Activated gamma-delta T cell treated with Interleukin-2 at 50 U/mL for 16 hours (primary cell): Measurements from ENCODE around the gene MAB21L3.
A peak's percentile ranks its signal among the peaks of the same experiment; 100 is the strongest.
"Not testable (repeated sequence)": the region's sequence is repeated elsewhere in the genome, so short reads cannot be mapped to it uniquely, and the experiment has no call there.

ENCODE experiments used
- DNase-seq: peaks from one replicate; pipeline ENCODE4 v3.0.0-alpha.2; 2020

MAB21L3 gene

GRCh38 chr1:116139592-116140134 is 28.5 kb downstream of the MAB21L3 start:
- DNase-seq, result no peak

DNA sequence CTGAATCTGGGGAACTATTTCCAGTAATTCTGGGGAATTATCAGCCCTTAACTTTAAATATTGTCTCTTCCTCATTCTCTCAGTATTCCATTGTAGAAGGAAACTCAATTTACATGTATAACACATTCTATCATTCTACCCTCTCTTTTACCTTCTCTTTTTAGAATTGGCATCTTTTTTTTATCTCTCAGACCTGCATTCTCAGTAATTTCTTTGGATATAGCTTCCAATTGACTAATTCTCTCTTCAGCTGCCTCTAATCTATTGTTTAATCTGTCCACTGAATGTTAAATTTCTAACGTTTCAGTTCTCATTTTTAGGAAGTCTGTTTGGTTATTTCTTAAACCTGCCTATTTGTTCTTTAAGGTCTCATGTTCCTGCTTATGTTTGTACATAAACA is 33.0 kb downstream of the MAB21L3 start:
- DNase-seq, result no peak

DNA sequence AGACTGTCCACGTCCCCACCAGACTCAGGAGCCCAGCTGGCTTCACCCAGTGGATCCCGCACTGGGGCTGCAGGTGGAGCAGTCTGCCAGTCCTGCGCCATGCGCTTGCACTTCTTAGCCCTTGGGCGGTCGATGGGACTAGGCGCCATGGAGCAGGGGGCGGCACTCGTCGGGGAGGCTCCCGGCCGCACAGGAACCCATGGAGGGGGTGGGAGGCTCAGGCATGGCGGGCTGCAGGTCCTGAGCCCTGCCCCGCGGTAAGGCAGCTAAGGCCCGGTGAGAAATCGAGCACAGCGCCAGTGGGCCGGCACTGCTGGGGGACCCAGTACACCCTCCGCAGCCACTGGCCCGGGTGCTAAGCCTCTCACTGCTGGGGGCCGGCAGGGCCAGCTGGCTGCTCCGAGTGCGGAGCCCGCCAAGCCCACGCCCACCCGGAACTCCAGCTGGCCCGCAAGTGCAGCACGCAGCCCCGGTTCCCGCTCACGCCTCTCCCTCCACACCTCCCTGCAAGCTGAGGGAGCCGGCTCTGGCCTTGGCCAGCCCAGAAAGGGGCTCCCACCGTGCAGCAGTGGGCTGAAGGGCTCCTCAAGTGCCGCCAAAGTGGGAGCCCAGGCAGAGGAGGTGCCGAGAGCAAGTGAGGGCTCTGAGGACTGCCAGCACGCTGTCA is 35.4 kb downstream of the MAB21L3 start:
- DNase-seq, result not testable (repeated sequence)

DNA sequence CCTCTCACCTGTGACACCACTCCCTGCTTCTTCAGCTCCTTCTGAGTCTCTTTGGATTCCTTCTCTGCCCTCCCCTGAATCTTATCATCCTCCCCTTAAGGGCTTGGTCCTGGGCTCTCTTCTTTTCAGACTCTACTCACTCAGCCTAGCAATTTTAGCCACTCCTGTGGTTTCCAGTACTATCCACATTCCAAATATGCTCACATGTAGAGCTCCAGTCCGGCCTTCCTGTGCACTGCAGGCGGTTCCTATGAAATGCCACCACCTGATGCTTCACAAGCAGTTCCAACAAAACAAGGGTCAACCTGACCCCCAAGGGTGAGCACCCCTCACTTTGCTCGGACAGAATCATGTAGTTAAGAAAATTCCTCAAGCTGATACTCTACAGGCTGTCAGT is 35.9 kb downstream of the MAB21L3 start:
- DNase-seq, result no peak

DNA sequence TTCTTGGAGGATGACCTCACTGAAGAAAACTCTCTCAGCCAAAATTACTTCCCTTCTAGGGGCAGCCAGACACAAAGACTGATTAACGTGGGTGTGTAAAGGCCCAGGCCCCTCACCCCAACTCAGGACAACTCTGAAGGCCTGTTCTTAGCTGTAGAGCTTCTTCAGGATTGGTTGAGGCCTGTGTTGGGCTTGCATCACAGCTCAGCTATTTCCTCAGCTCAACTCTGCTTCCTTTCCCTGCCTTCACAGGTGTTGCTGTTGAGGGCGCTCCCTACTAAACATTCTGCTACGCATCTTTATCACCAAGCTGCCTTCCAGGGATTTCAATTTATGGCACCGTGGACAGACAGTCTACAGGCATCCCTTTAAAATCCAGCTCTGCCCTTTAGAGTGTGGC is 36.8 kb downstream of the MAB21L3 start:
- DNase-seq, result no peak

- no peak for DNase-seq
Observed at GRCh38 chr1:116148967-116149366, 37.8 kb downstream of the MAB21L3 start.

GRCh38 chr1:116150368-116150767 is 39.2 kb downstream of the MAB21L3 start:
- no peak for DNase-seq

GRCh38 chr1:116151739-116152576 is 40.8 kb downstream of the MAB21L3 start:
- peak; percentile 62 for DNase-seq

DNA sequence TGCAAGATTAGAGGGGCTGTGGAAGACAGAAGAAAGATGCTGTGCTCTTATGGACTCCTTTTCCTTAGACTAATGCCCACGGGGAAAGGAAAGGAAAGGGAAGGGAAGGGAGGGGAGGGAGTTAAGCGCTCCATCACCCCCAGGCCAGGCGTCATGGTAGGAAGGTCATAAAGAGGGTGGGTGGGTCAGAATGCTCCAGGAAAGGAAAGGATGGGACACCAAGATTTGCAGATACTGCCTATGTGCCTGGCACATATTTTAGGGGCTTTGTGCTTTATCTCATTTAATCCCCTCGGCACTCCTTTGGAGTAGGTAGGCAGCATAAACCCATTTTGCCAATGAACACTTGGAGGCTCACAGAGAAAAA is 41.4 kb downstream of the MAB21L3 start:
- DNase-seq, result no peak

DNA sequence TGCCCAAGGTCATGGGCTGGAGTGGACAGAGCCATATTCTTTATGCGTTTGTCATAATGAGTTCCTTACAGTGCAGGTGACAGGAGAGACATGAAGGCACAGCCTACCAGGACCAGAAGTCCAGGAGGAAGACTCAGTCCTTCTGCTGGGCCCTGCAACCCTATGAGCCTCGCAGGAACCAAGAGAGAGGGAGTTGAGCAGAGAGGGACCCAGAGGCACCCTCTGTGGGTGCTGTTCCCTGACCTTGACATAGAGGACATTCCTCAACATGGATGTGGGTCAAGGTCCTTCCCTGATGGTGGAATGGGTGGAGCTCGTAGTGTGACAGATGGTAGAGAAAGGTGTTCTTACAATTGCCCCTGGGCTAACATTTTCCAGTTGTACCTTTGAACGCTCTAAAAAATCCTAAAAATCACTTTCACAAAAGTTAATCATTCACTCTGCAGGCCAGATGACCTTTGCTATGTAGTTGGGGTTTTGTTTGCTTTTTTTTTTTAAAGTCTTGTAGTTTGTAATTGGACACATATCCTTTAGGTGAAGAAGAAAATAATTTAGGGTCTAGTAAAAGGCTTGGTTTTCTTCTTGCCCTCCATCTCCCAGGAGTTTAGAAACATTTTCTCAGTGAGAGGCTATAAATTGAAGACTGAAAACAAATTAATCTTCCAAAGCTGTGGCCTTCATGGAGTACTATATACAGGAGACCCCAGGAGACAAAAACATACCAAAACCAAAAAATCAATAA is 41.9 kb downstream of the MAB21L3 start:
- no peak for DNase-seq

DNA sequence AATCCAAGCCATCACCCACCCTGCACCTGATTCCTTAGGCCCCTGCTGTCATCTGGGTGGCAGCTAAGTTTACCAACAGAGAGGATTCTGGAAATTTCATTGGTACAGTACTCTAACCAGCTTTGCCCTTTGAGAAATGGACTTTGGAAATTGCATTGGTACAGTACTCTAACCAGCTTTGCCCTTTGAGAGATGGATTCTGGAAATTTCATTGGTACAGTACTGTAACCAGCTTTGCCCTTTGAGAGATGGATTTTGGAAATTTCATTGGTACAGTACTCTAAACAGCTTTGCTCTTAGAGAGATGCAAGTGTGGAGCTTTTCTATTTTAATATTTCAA is 42.5 kb downstream of the MAB21L3 start:
- DNase-seq, result no peak

- no peak for DNase-seq
Observed at GRCh38 chr1:116154536-116154935, 43.3 kb downstream of the MAB21L3 start.

DNA sequence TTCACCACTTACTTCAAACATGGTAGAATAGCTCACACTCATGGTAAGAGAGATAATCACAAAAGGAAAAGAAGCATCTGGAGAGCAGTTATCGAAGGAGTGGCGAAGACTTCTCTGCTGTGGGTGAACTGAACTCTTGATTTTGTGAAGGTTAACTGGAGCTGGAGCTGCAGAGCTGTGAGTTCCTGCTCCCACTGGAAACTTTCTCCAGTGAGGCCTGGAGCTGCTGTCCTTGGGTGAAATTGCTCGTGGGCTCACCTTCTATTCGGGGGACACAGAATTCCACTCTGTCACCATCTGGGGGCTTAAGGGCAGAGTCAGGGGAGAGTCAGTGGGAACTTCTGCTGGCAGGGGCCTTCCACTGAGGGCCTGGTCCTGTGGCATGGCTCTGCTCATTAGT is 45.9 kb downstream of the MAB21L3 start:
- DNase-seq, result no peak

- no peak for DNase-seq
Observed at GRCh38 chr1:116159177-116159576, 48.0 kb downstream of the MAB21L3 start.

DNA sequence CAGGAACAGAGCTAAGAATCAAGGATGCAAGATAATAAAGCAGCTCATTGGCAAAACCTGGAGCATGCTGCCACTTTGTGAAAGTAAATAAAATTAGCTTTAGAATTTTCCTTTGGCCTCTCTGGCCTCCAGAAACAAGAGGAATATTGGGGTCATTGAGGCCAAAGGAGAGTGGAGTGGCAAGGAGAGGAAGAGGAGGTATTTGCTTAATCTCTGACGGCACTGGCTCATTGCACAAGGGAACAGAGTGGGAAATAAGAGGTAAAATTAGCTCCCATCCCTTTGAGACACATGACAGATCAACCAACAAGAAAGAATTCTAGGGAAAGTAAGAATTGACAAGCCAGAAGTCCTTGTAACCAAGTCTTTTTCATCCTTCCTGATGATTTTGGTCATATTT is 48.4 kb downstream of the MAB21L3 start:
- no peak for DNase-seq

DNA sequence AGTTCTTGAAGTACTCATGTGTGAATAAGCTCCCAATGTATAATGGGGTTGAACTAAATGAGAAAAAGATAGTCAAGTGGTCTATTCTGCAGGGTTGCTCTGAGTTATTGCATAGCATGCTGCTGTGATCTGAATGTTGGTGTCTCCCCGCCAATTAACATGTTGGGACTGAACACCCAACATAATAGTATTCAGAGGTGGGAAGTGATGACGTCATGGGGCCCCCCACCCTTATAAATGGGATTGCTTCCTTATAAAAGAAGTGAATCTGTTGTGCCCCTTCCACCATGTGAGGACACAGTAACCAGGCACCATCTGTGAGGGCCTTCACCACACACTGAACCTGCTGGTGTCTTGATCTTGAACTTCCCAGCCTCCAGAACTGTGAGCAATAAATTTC is 50.2 kb downstream of the MAB21L3 start:
- DNase-seq, result no peak

DNA sequence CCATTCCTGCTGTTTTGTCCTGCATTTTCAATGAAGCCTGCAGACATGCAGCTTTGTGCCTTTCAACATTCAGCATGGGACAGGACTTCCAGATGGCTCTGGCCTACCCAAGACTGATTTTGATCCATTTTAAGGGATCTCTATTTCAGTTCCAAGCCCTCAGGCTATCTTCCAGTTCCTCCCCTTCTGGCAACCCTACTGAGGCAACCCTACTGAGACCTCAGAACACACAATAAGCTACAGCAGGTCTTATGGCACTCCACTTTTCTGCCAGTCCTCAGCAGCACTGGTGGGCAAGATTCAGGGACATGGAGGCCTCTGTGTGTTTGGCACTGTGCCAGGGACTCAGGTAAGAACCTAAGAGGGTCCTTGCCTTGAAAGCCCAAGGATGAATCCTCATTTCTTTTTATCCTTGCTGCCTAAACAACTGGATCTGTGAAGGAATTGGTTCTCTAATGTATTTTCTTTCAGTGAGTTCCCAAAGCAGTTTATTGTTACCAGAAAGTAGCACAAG is 50.7 kb downstream of the MAB21L3 start:
- no peak for DNase-seq

DNA sequence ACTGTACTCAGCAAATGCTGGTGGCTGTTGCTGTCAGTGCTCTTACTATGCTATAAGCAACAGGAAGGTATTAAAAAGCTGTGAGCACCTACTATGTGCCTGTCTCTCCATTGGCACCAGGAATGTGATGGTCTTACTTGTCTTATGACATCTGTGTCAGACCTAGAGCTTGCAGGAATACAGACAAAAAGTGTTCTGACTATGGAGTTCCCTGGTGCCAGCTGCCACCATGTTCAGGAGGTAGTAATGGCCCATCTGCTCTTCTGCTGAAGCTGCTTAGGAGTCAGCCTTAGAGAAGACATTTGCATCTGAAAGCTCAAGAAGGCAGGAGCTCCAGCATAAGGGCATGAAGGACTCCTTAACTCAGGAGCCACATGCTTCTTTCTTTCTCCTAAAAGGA is 52.3 kb downstream of the MAB21L3 start:
- no peak for DNase-seq

- DNase-seq, result no peak
Observed at GRCh38 chr1:116164150-116164549, 53.0 kb downstream of the MAB21L3 start.

- DNase-seq, result no peak
Observed at GRCh38 chr1:116164604-116165368, 53.6 kb downstream of the MAB21L3 start.

GRCh38 chr1:116165572-116165971 is 54.4 kb downstream of the MAB21L3 start:
- DNase-seq, result no peak

DNA sequence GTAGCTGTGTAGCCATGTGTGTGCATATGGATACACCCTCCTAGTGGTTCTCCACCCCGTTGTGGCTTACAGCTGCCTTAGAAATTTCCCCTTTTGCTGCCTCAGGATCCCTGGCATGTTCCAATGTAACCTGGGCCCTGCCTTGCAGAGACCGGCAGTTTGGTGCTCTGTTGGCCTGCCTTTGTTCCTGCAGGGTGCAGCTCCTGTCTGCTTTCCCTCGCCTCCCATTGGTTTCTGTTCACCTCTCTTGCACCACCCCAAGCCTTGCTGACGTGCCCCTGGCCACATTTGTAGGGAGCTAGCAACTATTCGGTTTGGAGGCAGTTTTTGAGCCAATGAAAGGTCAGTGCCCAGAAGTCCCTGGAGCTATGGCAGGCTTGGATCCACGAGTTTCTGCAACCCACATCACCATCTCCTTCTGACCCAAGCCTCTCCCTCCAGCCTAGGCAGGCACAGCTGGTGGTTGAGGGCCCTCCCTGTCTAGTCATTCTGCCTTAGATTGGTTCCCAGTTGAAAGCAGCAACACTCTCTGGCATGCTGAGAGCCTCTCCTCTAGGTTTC is 54.9 kb downstream of the MAB21L3 start:
- no peak for DNase-seq
